HG02642 (cell line): ENCODE data around the gene TLR8.
"Not testable (repeated sequence)": the region's sequence is repeated elsewhere in the genome, so short reads cannot be mapped to it uniquely, and the experiment has no call there.

Experiments used
- ATAC-seq: cut with Tn5 transposase; IDR thresholded peaks from one replicate; pipeline ENCODE4 v1.9.1; 2021; ENCODE audit warnings: mild to moderate bottlenecking; ENCODE audit not compliant: unreplicated experiment, poor library complexity

The TLR8 gene

DNA sequence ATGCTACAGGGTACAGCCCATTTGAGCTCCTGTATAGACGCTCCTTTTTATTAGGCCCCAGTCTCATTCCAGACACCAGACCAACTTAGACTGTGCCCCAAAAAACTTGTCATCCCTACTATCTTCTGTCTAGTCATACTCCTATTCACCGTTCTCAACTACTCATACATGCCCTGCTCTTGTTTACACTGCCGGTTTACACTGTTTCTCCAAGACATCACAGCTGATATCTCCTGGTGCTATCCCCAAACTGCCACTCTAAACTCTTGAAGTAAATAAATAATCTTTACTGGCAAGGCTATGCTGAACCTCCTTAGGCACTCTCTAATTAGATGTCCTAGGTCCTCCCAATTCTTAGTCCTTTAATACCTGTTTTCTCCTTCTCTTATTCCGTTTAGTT is 38.0 kb downstream of the TLR8 start:
- not testable (repeated sequence) for ATAC-seq

GRCh38 chrX:12945494-12945893 is 39.1 kb downstream of the TLR8 start:
- no peak for ATAC-seq

DNA sequence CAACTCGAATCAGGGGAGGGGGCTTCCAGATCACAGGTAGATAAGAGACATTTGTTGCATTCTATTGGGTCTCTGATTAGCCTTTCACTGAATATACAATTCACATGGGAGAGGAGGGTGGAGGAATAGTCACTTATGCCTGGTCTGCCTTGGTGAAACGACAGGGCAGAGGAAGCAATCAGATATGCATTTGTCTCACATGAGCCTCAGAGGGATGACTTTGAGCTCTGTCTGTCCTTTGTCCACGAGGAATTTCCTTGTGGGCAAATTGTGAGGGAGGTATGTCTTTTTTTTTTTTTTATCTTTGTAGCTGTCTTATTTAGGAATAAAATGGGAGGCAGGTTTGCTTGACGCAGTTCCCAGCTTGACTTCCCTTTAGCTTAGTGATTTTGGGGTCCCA is 40.0 kb downstream of the TLR8 start:
- no peak for ATAC-seq

- ATAC-seq, result no peak
These were observed 40.6 kb downstream of the TLR8 start for GRCh38 chrX:12946838-12947544.

- ATAC-seq, result no peak
These were observed 41.3 kb downstream of the TLR8 start for GRCh38 chrX:12947545-12948235.

- no peak for ATAC-seq
These were observed 42.1 kb downstream of the TLR8 start for GRCh38 chrX:12948495-12948894.

- ATAC-seq, result no peak
These were observed 42.9 kb downstream of the TLR8 start for GRCh38 chrX:12949205-12949926.

DNA sequence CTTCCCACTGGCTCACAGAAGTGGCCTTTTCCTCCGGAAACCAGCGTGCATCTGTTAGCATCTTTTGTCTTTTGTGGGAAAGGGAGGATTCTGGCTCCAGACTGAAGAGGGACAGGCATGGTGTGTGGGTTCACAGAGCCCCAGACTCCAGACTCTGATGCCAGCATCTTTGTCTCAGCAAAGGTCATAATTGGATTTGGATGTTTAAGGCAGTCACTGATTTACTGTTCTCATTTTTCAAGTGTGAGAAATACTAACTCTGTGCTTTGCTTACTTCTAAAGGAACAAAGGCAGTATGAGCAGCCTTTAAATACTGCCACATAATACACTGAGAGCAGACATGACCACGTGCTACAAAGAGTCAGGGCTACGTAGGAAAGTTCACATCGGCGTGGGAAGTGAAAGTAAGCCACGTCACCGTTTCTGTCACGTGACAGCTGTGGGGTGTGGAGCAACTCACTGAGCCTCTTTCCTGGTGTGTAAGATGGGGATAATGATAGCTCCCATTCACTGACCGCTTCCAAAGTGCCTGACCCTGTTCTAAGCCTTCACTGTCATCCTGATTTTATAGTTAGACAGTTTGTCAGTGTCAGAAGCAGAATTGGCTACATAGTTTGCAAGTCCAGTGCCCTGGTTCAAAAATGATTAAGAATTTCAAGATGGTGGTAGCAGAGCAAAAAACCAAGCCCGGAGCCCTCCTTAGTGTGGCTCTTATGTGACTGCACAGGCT is 43.7 kb downstream of the TLR8 start:
- peak; percentile 51 for ATAC-seq

- peak; percentile 63 for ATAC-seq
These were observed 44.6 kb downstream of the TLR8 start for GRCh38 chrX:12950851-12951594.

DNA sequence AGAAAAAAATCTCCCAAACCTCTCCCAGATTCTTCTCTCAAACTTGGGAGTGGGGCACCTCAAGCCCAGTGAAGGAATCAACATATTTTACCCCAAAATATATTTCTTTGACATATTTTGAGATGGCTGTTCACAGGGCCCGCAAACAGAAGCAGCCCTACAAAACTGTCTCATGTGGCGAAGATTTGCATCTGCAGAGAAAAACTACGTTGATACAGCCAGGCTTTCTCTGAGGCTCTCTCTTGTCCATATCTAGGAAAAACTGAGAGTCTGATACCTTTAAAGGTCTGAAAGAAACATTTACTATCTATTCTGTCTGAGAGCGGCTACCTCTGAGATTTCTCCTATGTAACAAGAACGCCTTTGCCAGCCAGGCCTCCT is 45.2 kb downstream of the TLR8 start:
- no peak for ATAC-seq

- ATAC-seq, result no peak
These were observed 47.0 kb downstream of the TLR8 start for GRCh38 chrX:12953420-12953819.

DNA sequence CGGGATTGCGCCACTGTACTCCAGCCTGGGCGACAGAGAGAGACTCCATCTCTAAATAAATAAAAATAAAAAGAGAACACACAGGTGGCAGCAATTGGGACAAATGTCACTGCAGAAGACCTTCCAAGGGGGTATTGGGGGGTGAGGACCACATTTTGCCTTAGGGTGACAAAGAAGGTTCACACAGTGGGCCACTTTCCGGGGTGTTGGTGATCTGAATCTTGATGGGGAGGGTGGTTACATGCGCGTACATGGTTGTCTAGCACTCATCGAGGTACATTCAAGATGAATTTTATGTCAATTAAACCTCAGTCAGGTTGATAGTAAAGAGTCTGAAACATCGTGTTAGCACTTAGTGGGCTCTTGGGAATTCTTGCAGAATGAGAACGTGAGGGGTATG is 48.0 kb downstream of the TLR8 start:
- ATAC-seq, result no peak

- ATAC-seq, result no peak
These were observed 48.6 kb downstream of the TLR8 start for GRCh38 chrX:12954981-12955380.

- ATAC-seq, result peak; percentile 56
These were observed 49.7 kb downstream of the TLR8 start for GRCh38 chrX:12955882-12956703.

- ATAC-seq, result peak; percentile 68
These were observed 50.5 kb downstream of the TLR8 start for GRCh38 chrX:12956704-12957534.

GRCh38 chrX:12958059-12958458 is 51.6 kb downstream of the TLR8 start:
- no peak for ATAC-seq

GRCh38 chrX:12958461-12958860 is 52.0 kb downstream of the TLR8 start:
- no peak for ATAC-seq

DNA sequence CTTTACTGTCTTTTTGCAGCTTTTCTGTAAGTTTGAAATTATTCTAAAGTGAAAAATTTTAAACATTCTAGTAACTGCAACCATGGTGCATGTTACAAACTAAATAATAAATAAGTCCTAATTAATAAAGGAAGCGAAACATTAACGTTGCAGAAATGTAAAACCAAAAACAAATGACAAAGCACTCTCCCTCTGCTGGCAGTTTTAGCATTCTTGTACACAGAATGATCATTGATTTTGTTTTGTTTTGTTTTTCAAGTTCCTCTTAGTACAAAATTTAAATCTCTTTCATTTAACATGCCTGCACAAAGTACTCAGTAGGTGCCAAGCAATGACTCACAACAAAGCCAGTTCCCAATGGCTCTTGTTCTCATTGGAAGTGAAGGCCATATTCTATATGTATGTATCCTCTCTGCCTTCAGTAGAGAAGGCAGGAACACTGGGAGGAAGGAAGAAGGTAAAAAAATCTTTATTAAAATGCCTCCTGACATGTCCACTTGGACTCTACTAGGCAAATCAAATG is 54.8 kb downstream of the TLR8 start:
- no peak for ATAC-seq
